Measurements from ENCODE around the gene CCDC149.

DNA sequence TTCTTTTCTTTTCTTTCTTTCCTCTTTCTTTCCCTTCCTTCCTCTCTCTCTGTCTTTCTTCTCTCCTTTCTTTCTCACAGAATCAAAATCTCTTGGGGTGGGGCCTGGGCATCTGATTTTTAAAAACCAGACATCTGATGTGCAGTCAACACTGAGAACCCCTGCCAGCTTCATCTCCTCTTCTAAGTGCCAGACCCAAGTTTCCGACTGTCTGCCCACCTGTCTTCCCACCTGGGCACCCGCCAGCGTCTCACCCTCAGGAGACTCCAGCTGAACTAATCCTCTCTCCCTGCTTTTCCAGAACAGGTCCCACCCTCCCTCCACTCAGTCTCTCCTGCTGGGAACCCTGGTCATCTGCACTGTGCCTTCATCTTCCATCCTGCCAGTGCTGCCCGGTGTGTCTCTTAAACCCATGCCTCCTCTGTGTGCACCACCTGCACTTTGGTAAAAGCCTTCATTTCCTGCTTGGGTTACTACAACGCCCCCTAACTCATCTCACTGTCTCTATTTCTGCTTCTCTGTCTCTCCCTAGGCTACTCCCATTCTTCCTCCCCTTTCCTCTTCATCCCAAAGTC, 114.7 kb downstream of the CCDC149 start:
- TF ChIP-seq CTCF (IDR thresholded peaks at IDR 0.05; ENCODE audit: low read length) (no peak), EZH2phosphoT487 (IDR thresholded peaks at IDR 0.05; ENCODE audit: low read length) (no peak)
